OCI-LY1 (cell line): ENCODE measurements around the gene C15orf62.

ENCODE experiments used
- H2AFZ ChIP-seq: fragments of 200-600 bp; sonication (generic), shearing (Covaris generic); 2 replicates; pipeline ENCODE4 v1.6.0; 2014; ENCODE audit warnings: antibody characterized with exemption, mild to moderate bottlenecking, low read length
- H3F3A ChIP-seq: fragments of 200-600 bp; sonication (generic), shearing (Covaris generic); 2 replicates; pipeline ENCODE4 v1.6.0; 2014; ENCODE audit warnings: mild to moderate bottlenecking, antibody characterized with exemption, low read length, moderate library complexity; ENCODE audit not compliant: insufficient read depth
- H3K27ac ChIP-seq: fragments of 200-600 bp; sonication (generic); 2 replicates; pipeline ENCODE4 v1.5.1; 2014; ENCODE audit warnings: low read length, mixed run types, mild to moderate bottlenecking, low read depth; ENCODE audit not compliant: poor library complexity, severe bottlenecking
- H3K27me3 ChIP-seq: fragments of 200-600 bp; sonication (generic); 2 replicates; pipeline ENCODE4 v1.6.0; 2014; ENCODE audit warnings: antibody characterized with exemption, mild to moderate bottlenecking, low read length, moderate library complexity; ENCODE audit not compliant: insufficient read depth
- H3K36me3 ChIP-seq: fragments of 200-600 bp; sonication (generic); 2 replicates; pipeline ENCODE4 v1.6.1; 2014; ENCODE audit warnings: mild to moderate bottlenecking, antibody characterized with exemption, low read length, moderate library complexity, mixed read lengths; ENCODE audit not compliant: insufficient read depth
- H3K4me1 ChIP-seq: fragments of 200-600 bp; sonication (generic); 2 replicates; pipeline ENCODE4 v1.5.1; 2014; ENCODE audit warnings: mild to moderate bottlenecking, low read length, moderate library complexity; ENCODE audit not compliant: insufficient read depth, severe bottlenecking
- H3K4me2 ChIP-seq: fragments of 200-600 bp; sonication (generic), shearing (Covaris generic); 2 replicates; pipeline ENCODE4 v1.6.1; 2014; ENCODE audit warnings: low read length
- H3K4me3 ChIP-seq: fragments of 200-600 bp; sonication (generic); 2 replicates; pipeline ENCODE4 v1.5.1; 2014; ENCODE audit warnings: low read length, low read depth, mild to moderate bottlenecking, mixed read lengths; ENCODE audit not compliant: poor library complexity, severe bottlenecking
- H3K79me2 ChIP-seq: fragments of 200-600 bp; shearing (Covaris generic); 2 replicates; pipeline ENCODE4 v1.6.1; 2016; ENCODE audit warnings: mixed run types, low read length, mixed read lengths; ENCODE audit not compliant: insufficient read depth
- H3K9ac ChIP-seq: fragments of 200-600 bp; sonication (generic), shearing (Covaris generic); 2 replicates; pipeline ENCODE4 v1.6.1; 2014; ENCODE audit warnings: mild to moderate bottlenecking, low read length, mixed read lengths
- H3K9me2 ChIP-seq: fragments of 200-600 bp; sonication (generic), shearing (Covaris generic); 2 replicates; pipeline ENCODE4 v1.6.1; 2014; ENCODE audit warnings: low read depth, mild to moderate bottlenecking, low read length, mixed read lengths
- H3K9me3 ChIP-seq: fragments of 200-600 bp; shearing (Covaris generic); 2 replicates; pipeline ENCODE4 v1.6.1; 2014; ENCODE audit warnings: low read length, mixed read lengths
- H4K20me1 ChIP-seq: fragments of 200-600 bp; sonication (generic), shearing (Covaris generic); 2 replicates; pipeline ENCODE4 v1.6.0; 2016; ENCODE audit warnings: mild to moderate bottlenecking, low read length; ENCODE audit not compliant: insufficient read depth
- CTCF ChIP-seq: fragments of 200-600 bp; sonication (generic), shearing (Covaris generic); IDR thresholded peaks from 2 replicates; pipeline ENCODE4 v1.5.1; 2017; ENCODE audit warnings: mild to moderate bottlenecking, antibody characterized with exemption, low read length, moderate library complexity, mixed read lengths
- EZH2 ChIP-seq: fragments of 200-600 bp; sonication (generic), shearing (Covaris generic); IDR thresholded peaks from 2 replicates; pipeline ENCODE4 v1.8.0; 2017; ENCODE audit warnings: borderline replicate concordance, mixed run types, mild to moderate bottlenecking, antibody characterized with exemption, low read length, moderate library complexity, mixed read lengths

C15orf62 gene

GRCh38 chr15:40749151-40749630 is 20.6 kb upstream of the C15orf62 start:
- peaks cover 70% of the 10 kb centered on the region for H3K36me3 ChIP-seq
- H3K4me1 ChIP-seq = peaks cover 19% of the 10 kb centered on the region
- H4K20me1 ChIP-seq = no peaks in the 10 kb centered on the region
- H3K4me3 ChIP-seq = no peak overlapping the region
- H3K9me3 ChIP-seq = no peaks in the 10 kb centered on the region
- no peaks in the 10 kb centered on the region for H3K27me3 ChIP-seq
- H2AFZ ChIP-seq = no peak overlapping the region
- H3K4me2 ChIP-seq = no peak overlapping the region
- H3K9ac ChIP-seq = no peak overlapping the region
- no peaks in the 10 kb centered on the region for H3F3A ChIP-seq
- peaks cover 19% of the 10 kb centered on the region for H3K79me2 ChIP-seq
- H3K27ac ChIP-seq = no peak overlapping the region
- TF ChIP-seq EZH2 (no peak), CTCF (no peak)
- no peaks in the 10 kb centered on the region for H3K9me2 ChIP-seq

DNA sequence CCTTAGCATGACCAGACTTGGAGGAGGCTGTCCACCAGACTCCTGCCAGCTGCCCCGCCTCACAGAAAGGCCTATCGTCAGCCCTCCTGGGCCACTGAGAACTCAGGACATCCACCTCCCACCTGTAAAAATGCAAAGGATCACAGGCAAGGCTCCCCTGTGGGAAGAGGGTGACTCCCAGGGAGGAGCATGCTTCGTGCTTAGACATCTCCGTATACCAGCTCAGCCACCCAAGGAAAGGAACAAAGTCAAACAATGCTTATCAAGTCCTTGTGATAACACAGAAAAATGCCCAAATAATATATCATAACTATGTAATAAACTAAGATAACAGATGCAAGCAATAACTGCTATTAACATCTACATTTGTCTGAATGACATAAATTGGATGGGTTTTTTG is 18.9 kb upstream of the C15orf62 start:
- Histone ChIP-seq H3K9ac (no peak overlapping the region), H3K4me2 (no peak overlapping the region), H3K9me3 (no peaks in the 10 kb centered on the region), H3K4me3 (no peak overlapping the region), H3K27me3 (no peaks in the 10 kb centered on the region), H3K4me1 (peaks cover 28% of the 10 kb centered on the region), H3K27ac (no peak overlapping the region), H3K9me2 (no peaks in the 10 kb centered on the region), H3F3A (no peaks in the 10 kb centered on the region), H2AFZ (no peak overlapping the region), H3K36me3 (peaks cover 56% of the 10 kb centered on the region), H4K20me1 (no peaks in the 10 kb centered on the region), H3K79me2 (peaks cover 22% of the 10 kb centered on the region)
- TF ChIP-seq EZH2 (no peak), CTCF (no peak)

DNA sequence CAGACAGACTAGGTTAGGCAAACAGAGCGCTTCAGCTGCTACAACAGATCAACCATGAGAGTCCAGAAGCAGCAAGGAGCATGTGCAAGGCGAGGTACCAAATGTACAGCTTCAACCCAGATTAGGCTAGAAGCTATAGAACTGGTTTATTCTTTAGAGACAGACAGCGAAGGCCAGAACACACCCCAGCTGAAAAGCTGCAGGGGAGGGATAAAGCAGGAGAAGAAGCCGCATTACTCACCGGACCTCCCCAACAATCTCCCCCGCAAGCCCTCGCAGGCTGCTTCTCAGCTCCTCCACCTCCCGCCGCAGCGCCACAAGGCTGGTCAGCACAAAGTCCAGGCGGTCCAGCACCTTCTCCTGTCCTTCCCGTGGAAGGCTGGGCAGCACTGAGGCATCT is 18.0 kb upstream of the C15orf62 start:
- Histone ChIP-seq H3K9ac (no peak overlapping the region), H3K9me2 (no peaks in the 10 kb centered on the region), H2AFZ (no peak overlapping the region), H3K4me3 (no peak overlapping the region), H3K27ac (no peak overlapping the region), H3K4me1 (peaks cover 35% of the 10 kb centered on the region), H3K36me3 (peaks cover 54% of the 10 kb centered on the region), H3K9me3 (no peaks in the 10 kb centered on the region), H3K4me2 (no peak overlapping the region), H4K20me1 (no peaks in the 10 kb centered on the region), H3K27me3 (no peaks in the 10 kb centered on the region), H3F3A (no peaks in the 10 kb centered on the region; the same call in 1 of the 2 replicates), H3K79me2 (peaks cover 22% of the 10 kb centered on the region)
- no peak for TF ChIP-seq CTCF
- TF ChIP-seq EZH2 = no peak
